ENCODE data around the gene AGAP1. TPM values are rescaled to one million over a fixed set of nuclear protein-coding genes. Genes with fewer than 3 reads are reported as not detected.

AGAP1 gene
- total RNA-seq, 2 donors from 2014 or later, result 32.8 to 34.7 TPM

DNA sequence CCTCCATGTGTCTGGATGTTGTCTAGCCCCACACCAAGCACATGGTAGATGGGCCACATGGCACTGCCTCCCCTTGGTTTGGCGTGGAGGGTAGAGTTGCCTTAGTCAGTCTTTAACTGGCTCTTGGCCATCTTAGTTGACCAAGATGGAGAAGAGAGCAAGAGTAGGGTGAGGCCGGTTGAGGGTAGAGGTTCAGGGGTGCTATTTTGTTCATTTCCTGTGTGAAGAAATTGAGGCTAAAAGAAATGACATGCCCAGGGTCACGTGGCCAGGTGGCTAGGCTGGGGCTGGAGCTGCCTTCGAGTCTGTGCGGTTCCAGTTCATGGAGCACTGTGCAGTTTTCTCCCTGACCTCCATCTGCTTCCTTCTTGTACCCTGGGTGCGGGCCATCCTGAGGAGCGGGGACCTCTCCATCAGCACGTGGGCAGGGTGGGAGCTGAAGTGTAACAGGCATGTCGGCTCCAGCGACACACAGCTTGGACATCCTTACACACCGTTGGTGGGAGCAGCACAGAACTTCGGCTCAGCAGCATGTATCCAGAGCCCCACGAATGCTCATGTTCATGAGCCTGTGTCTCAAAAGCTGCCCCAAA, 461.1 kb downstream of the AGAP1 start:
- Mint-ChIP-seq H3K4me1 (peaks cover 12% of the 10 kb centered on the region), H3K9me3 (no peaks in the 10 kb centered on the region), H3K27me3 (ENCODE audit: insufficient read depth) (no peaks in the 10 kb centered on the region), H3K27ac (no peak overlapping the region), H3K4me3 (no peak overlapping the region), H3K36me3 (ENCODE audit: low read depth) (no peaks in the 10 kb centered on the region)
- no peaks in the 10 kb centered on the region for H3K27me3 ChIP-seq (ENCODE audit: control insufficient read depth, insufficient read depth, low read length, poor library complexity, severe bottlenecking)
- H3K27ac ChIP-seq (ENCODE audit: low read depth, low read length), result no peak overlapping the region
- H3K4me1 ChIP-seq (ENCODE audit: control insufficient read depth, insufficient read depth, low read length), result no peaks in the 10 kb centered on the region
- H3K9me3 ChIP-seq (ENCODE audit: control insufficient read depth, low read length), result no peaks in the 10 kb centered on the region
- WGBS, 2 experiments (ENCODE audit: insufficient coverage in 1 of 2, insufficient read length in 1 of 2), result 94 to 95% methylated on average over 9 to 13 of the region's 13 CpGs
- H3K9ac ChIP-seq (ENCODE audit: extremely low read depth, low read length, poor library complexity, severe bottlenecking), result no peak overlapping the region
- no peak for DNase-seq
- no peak overlapping the region for H3K4me3 ChIP-seq (ENCODE audit: low read length)
- no peaks in the 10 kb centered on the region for H3K36me3 ChIP-seq (ENCODE audit: control insufficient read depth, insufficient read depth, low read length)
- TF ChIP-seq, protein P1, sequence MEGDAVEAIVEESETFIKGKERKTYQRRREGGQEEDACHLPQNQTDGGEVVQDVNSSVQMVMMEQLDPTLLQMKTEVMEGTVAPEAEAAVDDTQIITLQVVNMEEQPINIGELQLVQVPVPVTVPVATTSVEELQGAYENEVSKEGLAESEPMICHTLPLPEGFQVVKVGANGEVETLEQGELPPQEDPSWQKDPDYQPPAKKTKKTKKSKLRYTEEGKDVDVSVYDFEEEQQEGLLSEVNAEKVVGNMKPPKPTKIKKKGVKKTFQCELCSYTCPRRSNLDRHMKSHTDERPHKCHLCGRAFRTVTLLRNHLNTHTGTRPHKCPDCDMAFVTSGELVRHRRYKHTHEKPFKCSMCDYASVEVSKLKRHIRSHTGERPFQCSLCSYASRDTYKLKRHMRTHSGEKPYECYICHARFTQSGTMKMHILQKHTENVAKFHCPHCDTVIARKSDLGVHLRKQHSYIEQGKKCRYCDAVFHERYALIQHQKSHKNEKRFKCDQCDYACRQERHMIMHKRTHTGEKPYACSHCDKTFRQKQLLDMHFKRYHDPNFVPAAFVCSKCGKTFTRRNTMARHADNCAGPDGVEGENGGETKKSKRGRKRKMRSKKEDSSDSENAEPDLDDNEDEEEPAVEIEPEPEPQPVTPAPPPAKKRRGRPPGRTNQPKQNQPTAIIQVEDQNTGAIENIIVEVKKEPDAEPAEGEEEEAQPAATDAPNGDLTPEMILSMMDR (conservative IDR thresholded peaks at IDR 0.05), result no peak

DNA sequence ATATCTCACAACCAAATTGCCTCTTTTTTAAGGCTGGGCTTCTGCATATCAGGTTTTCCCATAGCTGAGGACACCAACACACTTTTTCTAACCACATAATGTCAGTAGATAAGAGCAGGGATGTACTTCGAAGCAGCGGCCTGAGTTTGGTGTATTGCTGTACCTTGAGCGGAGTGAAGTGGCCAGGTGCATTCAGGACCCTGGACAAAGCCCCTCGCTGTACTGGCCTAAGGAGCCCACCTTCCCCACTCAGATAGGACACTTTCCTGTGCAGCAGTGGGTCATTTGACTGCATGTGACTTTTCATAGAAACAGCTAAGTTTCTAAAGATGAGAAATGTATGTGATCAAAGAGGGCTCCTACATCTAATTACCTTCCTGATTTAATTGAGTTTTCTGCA, 461.8 kb downstream of the AGAP1 start:
- Mint-ChIP-seq H3K4me3 (no peak overlapping the region), H3K36me3 (ENCODE audit: low read depth) (no peaks in the 10 kb centered on the region), H3K4me1 (peaks cover 12% of the 10 kb centered on the region), H3K27me3 (ENCODE audit: insufficient read depth) (no peaks in the 10 kb centered on the region), H3K27ac (no peak overlapping the region), H3K9me3 (no peaks in the 10 kb centered on the region)
- no peaks in the 10 kb centered on the region for H3K27me3 ChIP-seq (ENCODE audit: control insufficient read depth, insufficient read depth, low read length, poor library complexity, severe bottlenecking)
- TF ChIP-seq, protein P1 (conservative IDR thresholded peaks at IDR 0.05), result no peak
- H3K4me1 ChIP-seq (ENCODE audit: control insufficient read depth, insufficient read depth, low read length), result no peaks in the 10 kb centered on the region
- no peak overlapping the region for H3K9ac ChIP-seq (ENCODE audit: extremely low read depth, low read length, poor library complexity, severe bottlenecking)
- no peak overlapping the region for H3K27ac ChIP-seq (ENCODE audit: low read depth, low read length)
- 93 to 97% methylated on average over 4 of the region's 4 CpGs for WGBS, 2 experiments (ENCODE audit: insufficient coverage in 1 of 2, insufficient read length in 1 of 2)
- no peak for DNase-seq
- no peaks in the 10 kb centered on the region for H3K9me3 ChIP-seq (ENCODE audit: control insufficient read depth, low read length)
- no peaks in the 10 kb centered on the region for H3K36me3 ChIP-seq (ENCODE audit: control insufficient read depth, insufficient read depth, low read length)
- H3K4me3 ChIP-seq (ENCODE audit: low read length), result no peak overlapping the region

- no peaks in the 10 kb centered on the region for H3K27me3 ChIP-seq (ENCODE audit: control insufficient read depth, insufficient read depth, low read length, poor library complexity, severe bottlenecking)
- Mint-ChIP-seq H3K27ac (no peak overlapping the region), H3K4me3 (no peak overlapping the region), H3K27me3 (ENCODE audit: insufficient read depth) (no peaks in the 10 kb centered on the region), H3K9me3 (no peaks in the 10 kb centered on the region), H3K36me3 (ENCODE audit: low read depth) (no peaks in the 10 kb centered on the region), H3K4me1 (peaks cover 11% of the 10 kb centered on the region)
- DNase-seq, result no peak
- H3K4me1 ChIP-seq (ENCODE audit: control insufficient read depth, insufficient read depth, low read length), result no peaks in the 10 kb centered on the region
- H3K36me3 ChIP-seq (ENCODE audit: control insufficient read depth, insufficient read depth, low read length), result no peaks in the 10 kb centered on the region
- H3K4me3 ChIP-seq (ENCODE audit: low read length), result no peak overlapping the region
- H3K27ac ChIP-seq (ENCODE audit: low read depth, low read length), result no peak overlapping the region
- TF ChIP-seq, protein P1 (conservative IDR thresholded peaks at IDR 0.05), result no peak
- 90 to 93% methylated on average over 6 to 8 of the region's 8 CpGs for WGBS, 2 experiments (ENCODE audit: insufficient coverage in 1 of 2, insufficient read length in 1 of 2)
- H3K9me3 ChIP-seq (ENCODE audit: control insufficient read depth, low read length), result no peaks in the 10 kb centered on the region
- no peak overlapping the region for H3K9ac ChIP-seq (ENCODE audit: extremely low read depth, low read length, poor library complexity, severe bottlenecking)
These were observed 462.6 kb downstream of the AGAP1 start for GRCh38 chr2:235956281-235956970.

Data from endodermal cell (in vitro differentiated cells).